ENCODE data around the gene CDKL4.
"Not testable (repeated sequence)": the region's sequence is repeated elsewhere in the genome, so short reads cannot be mapped to it uniquely, and the experiment has no call there.

Gene CDKL4

DNA sequence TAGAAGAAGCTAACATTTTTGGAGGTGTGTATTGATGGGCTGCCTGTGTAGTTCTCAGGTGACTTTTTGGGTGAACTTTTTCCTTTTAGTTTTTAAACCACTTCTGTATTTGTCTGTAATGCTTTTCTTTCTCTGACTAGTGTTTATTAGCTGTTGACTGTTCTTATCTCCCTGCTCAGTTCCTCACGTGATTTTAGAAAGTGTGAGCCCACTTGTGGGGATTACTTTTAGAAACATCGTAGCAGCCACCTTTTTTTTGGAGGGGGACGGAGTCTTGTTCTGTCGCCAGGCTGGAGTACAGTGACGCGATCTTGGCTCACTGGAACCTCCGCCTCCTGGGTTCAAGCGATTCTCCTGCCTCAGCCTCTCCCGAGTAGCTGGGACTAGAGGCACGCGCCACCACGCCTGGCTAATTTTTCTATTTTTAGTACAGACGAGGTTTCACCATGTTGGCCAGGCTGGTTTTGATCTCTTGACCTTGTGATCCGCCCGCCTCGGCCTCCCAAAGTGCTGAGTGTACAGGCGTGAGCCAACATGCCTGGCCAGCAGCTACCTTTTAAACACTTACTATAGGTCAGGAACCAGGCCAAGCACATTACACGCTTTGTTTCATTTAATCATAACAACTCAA is 9.2 kb upstream of the CDKL4 start:
- H3K4me3 ChIP-seq (ENCODE audit: low read depth, low read length): no peak overlapping the region
- TF ChIP-seq CTCF (IDR thresholded peaks at IDR 0.05; ENCODE audit: low read depth, low read length, missing control alignments): no peak
- no peak for DNase-seq (ENCODE audit: low read depth)

DNA sequence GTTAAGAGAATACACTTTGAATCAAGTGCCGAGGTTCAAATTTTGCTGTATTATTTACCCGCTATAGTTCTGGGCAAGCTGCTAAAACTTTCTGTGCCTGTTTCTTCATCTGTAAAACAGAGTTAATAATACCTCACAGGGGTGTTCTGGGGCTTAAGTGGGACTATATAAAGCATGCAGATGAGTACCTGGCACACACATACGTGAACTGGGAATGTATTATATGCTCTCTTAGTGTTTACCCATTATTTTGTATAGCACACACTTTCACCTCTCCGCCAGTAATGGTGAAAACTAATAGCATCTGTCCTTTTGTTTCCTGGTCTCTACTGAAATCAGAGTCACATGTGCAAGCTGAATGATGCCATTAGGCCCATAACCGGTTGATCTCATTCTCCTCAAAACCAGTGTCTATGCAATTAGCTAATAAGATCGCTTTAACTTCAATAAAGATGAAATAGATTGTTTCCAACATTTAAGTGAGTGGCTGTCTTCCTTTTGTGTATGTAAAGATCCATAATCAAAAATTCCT is 3.8 kb upstream of the CDKL4 start:
- DNase-seq (ENCODE audit: low read depth): no peak
- no peak for TF ChIP-seq CTCF (IDR thresholded peaks at IDR 0.05; ENCODE audit: low read depth, low read length, missing control alignments)
- no peak overlapping the region for H3K4me3 ChIP-seq (ENCODE audit: low read depth, low read length)

DNA sequence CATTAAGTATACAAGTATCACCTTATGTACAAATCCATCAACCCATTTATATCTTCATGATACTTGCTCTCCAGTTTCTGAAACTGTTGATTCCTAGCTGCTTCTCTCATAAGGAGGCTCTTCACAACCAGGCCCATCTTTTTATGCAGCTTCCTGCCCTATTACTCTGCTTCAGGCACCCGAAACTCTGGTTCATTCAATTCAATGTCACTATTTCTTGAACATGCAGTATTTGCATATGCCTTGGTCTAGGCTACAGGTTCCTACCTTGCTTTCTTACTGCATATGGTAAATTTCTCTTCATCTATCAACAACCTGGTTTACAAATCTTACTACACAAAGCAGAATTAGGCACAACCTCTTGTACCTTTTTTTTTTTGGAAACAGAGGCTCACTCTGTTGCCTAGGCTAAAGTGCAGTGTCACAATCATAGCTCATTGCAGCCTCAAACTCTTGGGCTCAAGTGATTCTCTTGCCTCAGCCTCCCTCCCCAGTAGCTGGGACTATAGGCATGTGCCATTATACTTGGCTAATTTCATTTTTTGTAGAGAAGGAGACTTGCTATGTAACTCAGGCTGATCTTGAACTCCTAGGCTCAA is 2.7 kb upstream of the CDKL4 start:
- no peak for TF ChIP-seq CTCF (IDR thresholded peaks at IDR 0.05; ENCODE audit: low read depth, low read length, missing control alignments)
- DNase-seq (ENCODE audit: low read depth): no peak
- no peak overlapping the region for H3K4me3 ChIP-seq (ENCODE audit: low read depth, low read length)

DNA sequence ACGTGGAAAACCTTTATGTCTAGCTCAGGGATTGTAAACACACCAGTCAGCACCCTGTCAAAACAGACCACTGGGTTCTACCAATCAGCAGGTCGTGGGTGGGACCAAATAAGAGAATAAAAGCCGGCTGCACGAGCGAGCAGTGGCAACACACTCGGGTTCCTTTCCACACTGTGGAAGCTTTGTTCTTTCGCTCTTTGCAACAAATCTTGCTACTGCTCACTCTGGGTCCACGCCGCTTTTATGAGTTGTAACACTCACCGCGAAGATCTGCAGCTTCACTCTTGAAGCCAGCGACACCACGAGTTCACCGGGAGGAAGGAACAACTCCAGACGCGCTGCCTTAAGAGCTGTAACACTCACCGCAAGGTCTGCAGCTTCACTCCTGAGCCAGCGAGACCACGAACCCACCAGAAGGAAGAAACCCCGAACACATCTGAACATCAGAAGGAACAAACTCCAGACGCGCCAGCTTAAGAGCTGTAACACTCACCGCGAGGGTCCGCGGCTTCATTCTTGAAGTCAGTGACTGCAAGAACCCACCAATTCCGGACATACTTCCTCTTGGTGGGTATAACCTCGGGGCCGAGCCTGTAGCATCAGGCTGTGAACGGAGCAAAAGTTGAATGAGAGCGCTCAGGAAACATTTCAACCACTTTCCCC is 1.3 kb upstream of the CDKL4 start:
- DNase-seq (ENCODE audit: low read depth); H3K4me3 ChIP-seq (ENCODE audit: low read depth, low read length): not testable (repeated sequence)

DNA sequence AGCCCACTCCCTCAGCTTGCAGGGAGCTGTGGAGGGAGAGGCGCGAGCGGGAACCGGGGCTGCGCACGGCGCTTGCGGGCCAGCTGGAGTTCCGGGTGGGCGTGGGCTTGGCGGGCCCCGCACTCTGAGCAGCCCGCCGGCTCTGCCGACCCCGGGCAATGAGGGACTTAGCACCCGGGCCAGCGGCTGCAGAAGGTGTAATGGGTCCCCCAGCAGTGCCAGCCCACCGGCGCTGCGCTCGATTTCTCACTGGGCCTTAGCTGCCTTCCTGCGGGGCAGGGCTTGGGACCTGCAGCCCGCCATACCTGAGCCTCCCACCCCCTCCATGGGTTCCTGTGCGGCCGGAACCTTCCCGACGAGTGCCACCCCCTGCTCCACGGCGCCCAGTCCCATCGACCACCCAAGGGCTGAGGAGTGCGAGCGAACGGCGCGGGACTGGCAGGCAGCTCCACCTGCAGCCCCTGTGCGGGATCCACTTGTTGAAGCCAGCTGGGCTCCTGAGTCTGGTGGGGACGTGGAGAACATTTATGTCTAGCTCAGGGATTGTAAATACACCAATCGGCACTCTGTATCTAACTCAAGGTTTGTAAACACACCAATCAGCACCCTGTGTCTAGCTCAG is 582 bp upstream of the CDKL4 start:
- not testable (repeated sequence) for DNase-seq (ENCODE audit: low read depth); H3K4me3 ChIP-seq (ENCODE audit: low read depth, low read length)

- no peak overlapping the region for H3K4me3 ChIP-seq (ENCODE audit: low read depth, low read length)
- no peak for DNase-seq (ENCODE audit: low read depth)
- TF ChIP-seq CTCF (IDR thresholded peaks at IDR 0.05; ENCODE audit: low read depth, low read length, missing control alignments): no peak
These were observed 2.2 kb downstream of the CDKL4 start for GRCh38 chr2:39241588-39241987.

DNA sequence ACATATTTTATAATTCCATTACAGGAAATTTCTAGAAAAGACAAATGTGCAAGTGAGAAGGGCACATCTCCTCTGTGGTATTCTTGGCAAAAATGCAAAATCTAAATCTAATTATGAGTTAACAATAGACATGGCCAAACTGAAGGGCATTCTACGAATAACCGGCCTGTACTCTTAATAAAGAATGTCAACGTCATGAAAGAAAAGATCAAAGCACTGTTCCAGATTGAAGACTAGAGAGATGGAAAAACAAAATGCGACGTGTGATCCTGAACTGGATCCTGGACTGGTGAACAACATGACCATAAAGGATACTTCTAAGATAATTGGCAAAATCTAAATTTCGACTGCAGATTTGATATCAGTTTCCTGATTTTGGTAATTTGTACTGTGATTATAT is 3.0 kb downstream of the CDKL4 start:
- no peak for TF ChIP-seq CTCF (IDR thresholded peaks at IDR 0.05; ENCODE audit: low read depth, low read length, missing control alignments)
- no peak for DNase-seq (ENCODE audit: low read depth)
- no peak overlapping the region for H3K4me3 ChIP-seq (ENCODE audit: low read depth, low read length)

All from GM12864 (cell line).